Measurements from ENCODE around the gene RANBP3.
"Not testable (repeated sequence)": the region's sequence is repeated elsewhere in the genome, so short reads cannot be mapped to it uniquely, and the experiment has no call there.

Gene RANBP3

GRCh38 chr19:5963855-5964254 is 14.1 kb downstream of the RANBP3 start:
- no peak for DNase-seq

- not testable (repeated sequence) for DNase-seq
Observed at GRCh38 chr19:5963259-5963658, 14.7 kb downstream of the RANBP3 start.

GRCh38 chr19:5961969-5962945 is 15.7 kb downstream of the RANBP3 start:
- peak; percentile 31 for DNase-seq

GRCh38 chr19:5961641-5961968 is 16.3 kb downstream of the RANBP3 start:
- not testable (repeated sequence) for DNase-seq

GRCh38 chr19:5960005-5961001 is 17.6 kb downstream of the RANBP3 start:
- DNase-seq = no peak

- no peak for DNase-seq
Observed at GRCh38 chr19:5959260-5960004, 18.5 kb downstream of the RANBP3 start.

GRCh38 chr19:5958851-5959122 is 19.2 kb downstream of the RANBP3 start:
- DNase-seq = no peak

GRCh38 chr19:5958074-5958850 is 19.7 kb downstream of the RANBP3 start:
- DNase-seq = no peak

GRCh38 chr19:5957170-5957569 is 20.8 kb downstream of the RANBP3 start:
- DNase-seq = no peak

GRCh38 chr19:5956728-5957127 is 21.2 kb downstream of the RANBP3 start:
- no peak for DNase-seq

GRCh38 chr19:5956323-5956722 is 21.6 kb downstream of the RANBP3 start:
- no peak for DNase-seq

- no peak for DNase-seq
Observed at GRCh38 chr19:5955636-5955935, 22.4 kb downstream of the RANBP3 start.

- no peak for DNase-seq
Observed at GRCh38 chr19:5954293-5954692, 23.6 kb downstream of the RANBP3 start.

GRCh38 chr19:5953680-5954213 is 24.2 kb downstream of the RANBP3 start:
- peak; percentile 50 for DNase-seq

- DNase-seq = peak; percentile 52
Observed at GRCh38 chr19:5953030-5953589, 24.8 kb downstream of the RANBP3 start.

GRCh38 chr19:5952193-5953029 is 25.5 kb downstream of the RANBP3 start:
- DNase-seq = no peak

- no peak for DNase-seq
Observed at GRCh38 chr19:5951338-5951861, 26.5 kb downstream of the RANBP3 start.

- DNase-seq = no peak
Observed at GRCh38 chr19:5950741-5951140, 27.2 kb downstream of the RANBP3 start.

GRCh38 chr19:5949792-5950305 is 28.1 kb downstream of the RANBP3 start:
- DNase-seq = no peak
